HUDEP-2 (cell line): ENCODE measurements around the gene FAM177B.

Experiments
- DNase-seq, 76 experiments: peaks; one replicate each; lab custom pipeline; 2025; ENCODE audit not compliant: unreplicated experiment in 76 of 76; lab: John Stamatoyannopoulos, UW

The FAM177B gene

GRCh38 chr1:222736972-222737371 is at the start of gene FAM177B:
Gene FAM177B (plus strand): TSS chr1:222737202. CDS start chr1:222746546, 9,344 bp downstream.
- no peak for DNase-seq

DNA sequence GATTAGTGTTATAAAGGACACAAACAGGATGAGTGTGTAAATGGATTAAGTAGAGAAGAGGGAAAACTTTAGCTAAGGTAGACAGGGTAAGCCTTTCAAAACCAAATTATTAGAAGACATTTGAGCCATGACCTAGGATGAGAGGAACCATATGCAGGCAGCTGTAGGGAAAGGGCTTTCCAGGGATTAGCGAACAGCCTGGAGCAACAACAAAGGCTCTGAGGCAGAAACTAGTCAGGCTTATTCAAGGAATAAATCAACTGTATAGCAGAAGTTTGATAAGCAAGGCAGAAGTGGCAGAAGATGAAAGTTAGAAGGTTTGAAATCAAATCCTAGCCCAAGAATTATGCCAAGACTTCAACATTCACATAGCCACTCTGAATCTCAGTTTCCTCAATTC is 46.0 kb upstream of the FAM177B start:
- no peak for DNase-seq

DNA sequence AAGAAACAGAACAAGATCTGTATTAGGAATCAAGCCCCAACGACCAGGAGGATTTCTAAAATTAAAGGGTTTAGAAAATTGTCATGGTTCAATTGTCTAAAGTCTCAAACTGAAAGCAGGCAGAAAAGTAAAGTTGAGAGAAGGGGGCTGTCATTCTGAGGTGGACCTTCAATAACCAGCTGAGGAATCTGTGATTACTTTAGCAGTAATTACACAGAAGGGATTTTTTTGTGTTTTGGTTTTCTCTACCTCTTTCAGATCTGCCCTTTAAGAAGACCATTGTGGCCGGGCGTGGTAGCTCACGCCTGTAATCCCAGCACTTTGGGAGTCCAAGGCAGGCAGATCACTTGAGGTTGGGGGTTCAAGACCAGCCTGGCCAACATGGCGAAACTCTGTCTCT is 42.1 kb upstream of the FAM177B start:
- no peak for DNase-seq

- no peak for DNase-seq
Observed at GRCh38 chr1:222696741-222697140, 40.3 kb upstream of the FAM177B start.

DNA sequence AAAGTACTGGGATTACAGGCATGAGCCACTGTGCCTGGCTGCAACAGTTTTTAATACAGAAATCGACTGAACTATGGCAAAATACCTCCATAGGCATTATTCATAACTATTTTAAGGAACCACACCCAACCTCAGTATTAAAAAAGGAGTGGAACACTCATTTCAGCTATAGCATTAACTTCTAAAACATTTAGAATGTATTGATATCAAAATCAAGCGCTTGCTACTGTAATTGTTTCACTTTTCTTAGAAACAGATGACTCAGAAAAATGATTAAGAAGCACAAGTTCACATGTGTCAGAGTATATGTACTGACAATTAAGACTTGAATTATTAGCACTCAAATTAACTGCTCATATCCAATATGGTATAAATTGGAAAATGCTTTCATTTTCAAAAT is 39.8 kb upstream of the FAM177B start:
- DNase-seq = no peak

DNA sequence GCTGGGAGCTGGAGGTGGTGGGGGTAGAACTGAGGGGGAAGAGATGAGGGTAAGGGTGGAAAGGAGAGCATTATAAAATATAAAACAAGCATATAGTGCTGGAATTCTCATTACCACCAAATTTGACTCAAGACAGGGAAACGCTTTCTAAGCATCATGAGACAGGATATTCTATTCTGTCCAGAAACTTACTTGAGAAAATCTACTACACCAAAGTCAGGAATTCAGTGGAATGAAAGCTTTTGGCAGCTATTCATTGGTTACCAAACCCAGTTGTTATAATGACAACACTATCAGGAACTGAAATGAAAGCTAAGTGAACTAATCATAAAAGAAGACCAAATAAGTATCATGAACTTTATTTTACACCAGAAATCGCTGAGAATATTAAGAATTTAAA is 39.2 kb upstream of the FAM177B start:
- DNase-seq = no peak

- DNase-seq = no peak
Observed at GRCh38 chr1:222702210-222702609, 34.8 kb upstream of the FAM177B start.

- no peak for DNase-seq
Observed at GRCh38 chr1:222704260-222704659, 32.7 kb upstream of the FAM177B start.

GRCh38 chr1:222706815-222707214 is 30.2 kb upstream of the FAM177B start:
- no peak for DNase-seq

DNA sequence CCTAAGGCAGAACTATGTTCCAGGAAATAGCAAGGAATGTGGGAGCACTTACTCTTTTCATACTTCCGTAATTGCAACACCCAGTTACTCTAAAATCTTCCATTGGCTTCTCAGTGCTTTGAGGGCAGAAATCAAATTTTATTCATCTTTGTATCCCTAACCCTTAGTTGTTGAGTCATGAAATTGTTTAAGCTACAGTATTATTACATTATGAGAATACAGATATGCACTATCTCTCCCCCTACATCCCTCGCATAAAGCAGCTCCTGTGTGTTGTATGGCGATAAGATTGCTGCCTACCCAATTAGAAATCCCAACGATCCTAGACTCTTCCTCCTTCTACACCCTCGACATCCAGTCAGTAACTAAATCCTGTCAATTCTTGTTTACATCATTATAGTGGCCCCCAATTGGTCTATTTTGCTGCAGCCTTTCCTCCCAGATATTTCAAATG is 27.3 kb upstream of the FAM177B start:
- peak in 36 of 76 experiments; percentile 1 to 62 (median 24) for DNase-seq

DNA sequence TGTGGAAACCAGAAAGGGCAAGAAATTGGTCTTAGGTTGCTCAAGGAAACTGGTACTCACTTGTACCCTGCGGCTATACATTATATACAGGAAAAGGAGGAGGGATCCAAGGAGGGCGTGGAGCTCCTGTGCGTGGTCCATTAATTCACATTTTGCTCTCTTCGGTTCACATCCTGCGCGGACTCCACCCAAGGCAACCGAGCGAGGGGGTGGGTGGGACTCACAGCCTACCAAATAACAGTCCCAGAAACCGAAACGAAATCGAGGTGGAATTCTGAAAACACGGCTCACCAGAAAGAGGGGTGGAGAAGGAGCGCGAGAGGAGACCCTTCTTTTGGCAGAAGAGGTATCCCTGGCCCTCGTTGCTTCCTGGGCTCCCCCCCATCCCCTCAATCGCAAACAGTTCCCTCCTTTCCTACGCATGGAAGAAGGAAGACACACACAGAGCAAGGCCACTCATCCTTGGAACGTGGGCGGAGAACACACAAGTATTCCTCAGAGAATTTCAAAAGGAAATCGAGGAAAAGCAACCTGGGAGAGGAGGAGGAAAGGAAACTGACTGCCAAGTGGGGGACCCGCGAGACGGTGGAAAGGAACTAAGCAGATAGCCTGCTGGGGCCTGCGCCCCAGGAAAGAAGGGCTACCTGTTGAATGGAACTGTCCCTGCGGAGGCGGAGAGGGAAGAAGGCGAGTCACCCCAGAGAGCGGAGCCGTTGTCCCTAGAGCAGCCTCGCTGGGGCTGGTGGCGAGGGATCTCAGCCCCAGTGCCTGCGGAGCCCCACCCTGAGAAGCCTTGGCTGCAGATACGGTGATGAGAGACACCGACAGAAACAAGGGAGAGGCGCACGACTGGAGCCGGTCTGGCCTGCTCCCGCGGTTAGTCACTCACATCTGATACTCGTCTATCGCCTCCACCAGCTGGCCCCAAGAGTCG is 25.4 kb upstream of the FAM177B start:
- peak; percentile 17 to 88 (median 74) for DNase-seq

GRCh38 chr1:222712253-222713090 is 24.5 kb upstream of the FAM177B start, which contains the start of the genes AIDA and BROX:
Gene AIDA (minus strand): TSS chr1:222712491. CDS start chr1:222712317, 174 bp downstream.
Gene BROX (plus strand): TSS chr1:222712564. CDS start chr1:222715700, 3,136 bp downstream.
- DNase-seq = peak in 75 of 76 experiments; percentile 26 to 98 (median 85)

- DNase-seq = peak in 75 of 76 experiments; percentile 33 to 90 (median 80)
Observed at GRCh38 chr1:222713091-222713961, 23.7 kb upstream of the FAM177B start.

DNA sequence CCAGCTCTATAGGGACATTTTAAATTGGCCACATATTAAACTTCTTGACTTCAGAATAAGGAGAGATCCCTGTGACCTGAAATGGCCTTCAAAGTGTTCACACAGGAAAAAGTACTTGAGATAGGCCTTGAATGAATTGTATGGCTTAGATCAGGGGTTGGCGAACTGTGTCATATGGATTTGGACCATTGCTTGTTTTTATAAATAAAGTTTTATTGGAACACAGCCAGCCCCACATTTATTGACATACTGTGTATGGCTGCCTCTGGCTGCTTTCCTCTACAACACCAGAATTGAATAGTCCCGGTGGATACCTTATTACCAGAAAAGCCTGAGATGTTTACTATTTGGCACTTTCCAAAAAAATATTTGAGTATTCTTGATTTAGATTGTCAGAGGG is 20.6 kb upstream of the FAM177B start:
- DNase-seq = no peak

DNA sequence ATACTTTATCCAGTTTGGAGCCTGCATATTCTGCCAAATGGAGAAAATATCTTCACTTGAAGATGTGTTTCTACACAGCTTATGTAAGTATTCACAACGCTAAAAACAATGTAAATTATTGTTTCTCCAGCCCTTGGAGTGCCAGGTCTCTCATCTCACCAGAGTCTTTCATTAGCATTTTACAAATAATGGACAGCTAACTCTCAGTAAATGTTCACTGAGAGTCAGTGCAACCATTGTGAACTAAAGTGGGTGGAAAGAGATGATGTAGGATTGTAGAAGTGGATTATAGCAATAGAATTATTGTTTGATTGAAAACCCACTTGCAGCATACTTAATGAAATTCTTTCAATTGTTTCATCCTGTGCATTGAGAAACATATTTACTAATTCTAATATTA is 8.3 kb upstream of the FAM177B start:
- no peak for DNase-seq

- DNase-seq = no peak
Observed at GRCh38 chr1:222730866-222731265, 6.1 kb upstream of the FAM177B start.

DNA sequence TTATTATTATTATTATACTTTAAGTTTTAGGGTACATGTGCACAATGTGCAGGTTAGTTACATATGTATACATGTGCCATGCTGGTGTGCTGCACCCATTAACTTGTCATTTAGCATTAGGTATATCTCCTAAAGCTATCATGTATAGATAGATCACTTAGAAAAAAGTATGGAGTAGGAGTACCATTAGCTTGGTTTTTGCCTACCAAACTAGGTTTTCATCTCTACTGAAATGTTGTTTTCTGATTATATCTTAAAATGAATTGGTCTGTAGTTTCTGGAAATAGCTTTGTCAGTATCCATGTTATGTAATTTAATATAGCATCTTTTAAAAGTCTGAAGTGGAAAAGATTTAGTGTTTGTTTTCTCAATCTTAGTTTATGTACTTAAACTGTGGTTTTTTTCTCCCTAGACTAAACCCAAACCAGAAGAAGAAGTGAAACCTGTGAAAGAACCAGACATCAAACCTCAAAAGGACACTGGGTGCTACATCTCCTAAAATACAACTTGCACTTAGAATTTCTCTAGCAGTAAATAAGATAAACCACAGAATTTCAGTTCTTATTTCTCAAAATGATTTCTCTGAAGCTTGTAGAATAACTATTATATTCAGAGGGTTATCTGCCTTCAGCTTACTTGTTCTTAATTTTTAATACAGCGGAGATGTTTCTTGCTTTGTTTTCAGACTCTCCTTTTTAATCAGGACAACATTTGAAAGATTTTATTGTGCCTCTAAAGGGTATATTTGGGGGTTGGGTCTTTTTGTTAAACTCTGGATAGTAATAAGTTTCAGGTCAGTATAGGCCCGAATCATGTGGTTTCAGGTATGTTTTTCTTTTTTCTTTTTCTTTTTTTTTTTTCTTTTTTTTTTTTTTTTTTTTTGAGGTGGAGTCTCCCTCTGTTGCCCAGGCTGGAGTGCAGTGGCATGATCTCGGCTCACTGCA is 4.5 kb upstream of the FAM177B start:
- no peak for DNase-seq

GRCh38 chr1:222734740-222735139 is 2.3 kb upstream of the FAM177B start:
- DNase-seq = no peak

DNA sequence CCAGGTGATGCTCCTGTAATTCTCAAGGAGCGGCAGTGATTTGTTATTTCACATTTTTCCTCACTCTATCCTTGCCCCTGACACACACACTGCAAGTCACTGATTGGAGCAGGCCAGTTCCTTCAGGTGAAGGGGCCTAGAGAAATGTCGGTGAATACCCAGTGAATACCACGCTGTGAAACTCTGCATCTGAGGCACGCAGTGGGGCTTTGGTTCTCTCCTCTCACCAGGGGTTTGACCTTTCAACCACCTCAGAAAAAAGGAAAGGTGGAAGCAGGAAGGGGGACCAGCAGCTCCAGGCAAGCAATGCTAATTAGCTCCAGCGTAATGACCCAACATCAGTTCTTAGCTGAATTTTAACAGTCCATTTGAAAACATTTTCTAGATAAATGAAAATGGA is 532 bp upstream of the FAM177B start:
- no peak for DNase-seq
